ENCODE measurements around the gene PLEKHO2. TPM values are rescaled to one million over a fixed set of nuclear protein-coding genes. Genes with fewer than 3 reads are reported as not detected.

Gene PLEKHO2
- total and polyA plus RNA-seq, 2 experiments from 2014 or later = 12.7 to 15.1 TPM

- Histone ChIP-seq H3K4me1 (ENCODE audit: insufficient read depth) (peaks cover 25% of the 10 kb centered on the region), H3K9me2 (replicated peaks; ENCODE audit: insufficient read depth) (no peaks in the 10 kb centered on the region), H2AFZ (peak overlapping the region; percentile 11), H3K36me3 (replicated peaks; ENCODE audit: insufficient read depth, low read depth) (no peaks in the 10 kb centered on the region), H4K20me1 (ENCODE audit: insufficient read depth, poor library complexity, severe bottlenecking) (no peaks in the 10 kb centered on the region), H3K27me3 (no peaks in the 10 kb centered on the region), H3K9me3 (ENCODE audit: low read depth) (no peaks in the 10 kb centered on the region), H3K4me2 (peak overlapping the region; percentile 30), H3K79me2 (peaks cover 19% of the 10 kb centered on the region), H3K4me3 (no peak overlapping the region), H3K27ac (peak overlapping the region; percentile 93)
- DNase-seq (ENCODE audit: low spot score) = peak; percentile 71
- WGBS (ENCODE audit: low lambda C conversion rate, missing lambda C conversion rate) = 43% methylated on average over 4 of the region's 5 CpGs
- TF ChIP-seq EZH2 (IDR thresholded peaks at IDR 0.05; ENCODE audit: borderline replicate concordance) (no peak), EZH2phosphoT487 (IDR thresholded peaks at IDR 0.05; ENCODE audit: low read depth, severe bottlenecking, unreplicated experiment) (no peak), CTCF (IDR thresholded peaks at IDR 0.05; ENCODE audit: poor library complexity) (no peak)
These were observed 14.9 kb downstream of the PLEKHO2 start for GRCh38 chr15:64856429-64857145.

- peaks cover 19% of the 10 kb centered on the region for H3K79me2 ChIP-seq
- TF ChIP-seq CTCF (IDR thresholded peaks at IDR 0.05; ENCODE audit: poor library complexity) (no peak), EZH2 (IDR thresholded peaks at IDR 0.05; ENCODE audit: borderline replicate concordance) (no peak), EZH2phosphoT487 (IDR thresholded peaks at IDR 0.05; ENCODE audit: low read depth, severe bottlenecking, unreplicated experiment) (no peak)
- peak overlapping the region; percentile 93 for H3K27ac ChIP-seq
- 80% methylated on average over 4 of the region's 4 CpGs for WGBS (ENCODE audit: low lambda C conversion rate, missing lambda C conversion rate)
- H3K9me2 ChIP-seq (replicated peaks; ENCODE audit: insufficient read depth) = no peaks in the 10 kb centered on the region
- H3K36me3 ChIP-seq (replicated peaks; ENCODE audit: insufficient read depth, low read depth) = no peaks in the 10 kb centered on the region
- H3K9me3 ChIP-seq (ENCODE audit: low read depth) = no peaks in the 10 kb centered on the region
- H4K20me1 ChIP-seq (ENCODE audit: insufficient read depth, poor library complexity, severe bottlenecking) = no peaks in the 10 kb centered on the region
- no peak for DNase-seq (ENCODE audit: low spot score)
- no peaks in the 10 kb centered on the region for H3K27me3 ChIP-seq
- H2AFZ ChIP-seq = no peak overlapping the region
- H3K4me2 ChIP-seq = peak overlapping the region; percentile 30
- H3K4me3 ChIP-seq = no peak overlapping the region
- H3K4me1 ChIP-seq (ENCODE audit: insufficient read depth) = peaks cover 25% of the 10 kb centered on the region
These were observed 15.7 kb downstream of the PLEKHO2 start for GRCh38 chr15:64857421-64857820.

- Histone ChIP-seq H4K20me1 (ENCODE audit: insufficient read depth, poor library complexity, severe bottlenecking) (no peaks in the 10 kb centered on the region), H3K9me2 (replicated peaks; ENCODE audit: insufficient read depth) (no peaks in the 10 kb centered on the region), H3K27ac (peak overlapping the region; percentile 93), H3K4me2 (no peak overlapping the region), H3K27me3 (no peaks in the 10 kb centered on the region), H2AFZ (no peak overlapping the region), H3K4me1 (ENCODE audit: insufficient read depth) (peaks cover 25% of the 10 kb centered on the region), H3K4me3 (no peak overlapping the region), H3K9me3 (ENCODE audit: low read depth) (no peaks in the 10 kb centered on the region), H3K79me2 (peaks cover 19% of the 10 kb centered on the region), H3K36me3 (replicated peaks; ENCODE audit: insufficient read depth, low read depth) (no peaks in the 10 kb centered on the region)
- no peak for TF ChIP-seq EZH2 (IDR thresholded peaks at IDR 0.05; ENCODE audit: borderline replicate concordance)
- TF ChIP-seq CTCF (IDR thresholded peaks at IDR 0.05; ENCODE audit: poor library complexity) = no peak
- no peak for TF ChIP-seq EZH2phosphoT487 (IDR thresholded peaks at IDR 0.05; ENCODE audit: low read depth, severe bottlenecking, unreplicated experiment)
- no peak for DNase-seq (ENCODE audit: low spot score)
- 74% methylated on average over 6 of the region's 6 CpGs for WGBS (ENCODE audit: low lambda C conversion rate, missing lambda C conversion rate)
These were observed 16.4 kb downstream of the PLEKHO2 start for GRCh38 chr15:64858021-64858575.

All from hepatocyte (in vitro differentiated cells).